HepG2 (cell line): ENCODE measurements around the gene TSNAXIP1. TPM values are rescaled to one million over a fixed set of nuclear protein-coding genes. Genes with fewer than 3 reads are reported as not detected.

Experiments used
- ATAD3A ChIP-seq: sonication (generic); formaldehyde crosslinking; IDR thresholded peaks from 2 replicates; pipeline ENCODE4 v1.4.0; 2020; ENCODE audit warnings: missing genetic modification reagents
- FOXC1 ChIP-seq: sonication (generic); formaldehyde crosslinking; IDR thresholded peaks from 2 replicates; pipeline ENCODE4 v1.8.0; 2022; ENCODE audit warnings: mild to moderate bottlenecking, missing genetic modification reagents, borderline replicate concordance
- HNRNPLL ChIP-seq: fragments of 200-400 bp; formaldehyde crosslinking; IDR thresholded peaks from 2 replicates; pipeline ENCODE4 v1.6.1; 2017; ENCODE audit warnings: mild to moderate bottlenecking, low read depth, low read length; ENCODE audit not compliant: poor library complexity, severe bottlenecking
- HOMEZ ChIP-seq: IDR thresholded peaks from 2 replicates; pipeline ENCODE4 v1.6.1; 2016; ENCODE audit warnings: low read depth
- MEF2D ChIP-seq: sonication (generic); formaldehyde crosslinking; IDR thresholded peaks from 2 replicates; pipeline ENCODE4 v1.5.1; 2020; ENCODE audit warnings: mild to moderate bottlenecking, missing genetic modification reagents
- MIXL1 ChIP-seq: IDR thresholded peaks from 2 replicates; pipeline ENCODE4 v1.6.1; 2016
- NFRKB ChIP-seq: fragments of 450-650 bp; IDR thresholded peaks from 2 replicates; pipeline ENCODE4 v1.6.1; 2017
- POLR2G ChIP-seq: fragments of 200-400 bp; formaldehyde crosslinking; IDR thresholded peaks from 2 replicates; pipeline ENCODE4 v1.6.1; 2018; ENCODE audit warnings: mild to moderate bottlenecking, low read depth, low read length, moderate library complexity
- RNF2 ChIP-seq: fragments of 450-650 bp; conservative IDR thresholded peaks from 2 replicates; pipeline ENCODE4 v1.6.1; 2016; ENCODE audit warnings: low read depth
- TAF15 ChIP-seq: fragments of 200-400 bp; formaldehyde crosslinking; IDR thresholded peaks from one replicate; pipeline ENCODE4 v1.6.1; 2018; ENCODE audit warnings: mild to moderate bottlenecking, low read depth, low read length; ENCODE audit not compliant: poor library complexity, severe bottlenecking
- TGIF2 ChIP-seq: IDR thresholded peaks from 2 replicates; pipeline ENCODE4 v1.6.1; 2016; ENCODE audit warnings: control low read depth, missing compliant biosample characterization
- THRA ChIP-seq: sonication (generic); formaldehyde crosslinking; IDR thresholded peaks from 2 replicates; pipeline ENCODE4 v1.4.0; 2020; ENCODE audit warnings: missing genetic modification reagents, borderline replicate concordance
- YEATS2 ChIP-seq: sonication (generic); formaldehyde crosslinking; IDR thresholded peaks from 2 replicates; pipeline ENCODE4 v1.4.0; 2020; ENCODE audit warnings: missing genetic modification reagents, borderline replicate concordance
- ZBTB10 ChIP-seq: sonication (generic); formaldehyde crosslinking; IDR thresholded peaks from 2 replicates; pipeline ENCODE4 v1.4.0; 2020; ENCODE audit warnings: missing genetic modification reagents, borderline replicate concordance
- ZNF3 ChIP-seq: IDR thresholded peaks from 2 replicates; pipeline ENCODE4 v1.7.0; 2017; ENCODE audit warnings: inconsistent platforms
- ZNF430 ChIP-seq: sonication (generic); formaldehyde crosslinking; IDR thresholded peaks from 2 replicates; pipeline ENCODE4 v1.9.0; 2021; ENCODE audit warnings: mild to moderate bottlenecking, missing genetic modification reagents
- ZNF460 ChIP-seq: sonication (generic); formaldehyde crosslinking; IDR thresholded peaks from 2 replicates; pipeline ENCODE4 v1.5.1; 2020; ENCODE audit warnings: missing genetic modification reagents, mild to moderate bottlenecking, borderline replicate concordance
- ZNF614 ChIP-seq: IDR thresholded peaks from 2 replicates; pipeline ENCODE4 v1.6.1; 2018; ENCODE audit warnings: missing biosample characterization, missing genetic modification reagents, inconsistent platforms, borderline replicate concordance
- ZNF660 ChIP-seq: sonication (generic); formaldehyde crosslinking; IDR thresholded peaks from 2 replicates; pipeline ENCODE4 v1.5.1; 2020; ENCODE audit warnings: mild to moderate bottlenecking, low read depth, missing genetic modification reagents, borderline replicate concordance
- ZNF737 ChIP-seq: sonication (generic); formaldehyde crosslinking; IDR thresholded peaks from 2 replicates; pipeline ENCODE4 v1.5.0; 2020; ENCODE audit warnings: missing genetic modification reagents, mild to moderate bottlenecking, borderline replicate concordance
- polyA plus RNA-seq, 8 experiments: library from polyadenylated mRNA; depleted of rRNA in 3 of 8; stranded (reverse) in 7 of 8; unstranded in 1 of 8; fragments of >200 nt; fragmentation: Illumina TruSeq in 4 of 8; extraction: Trizol in 4 of 8; gene quantifications; 2 replicates each; pipeline versions ENCODE4 v1.2.1 to v1.2.3, GENCODE V29; 2011 to 2016; ENCODE audit warnings: low read depth in 4 of 8, missing spikeins in 1 of 8, mixed read lengths in 1 of 8; ENCODE audit not compliant: insufficient read depth in 1 of 8
- total RNA-seq, 5 experiments: library from RNA; depleted of rRNA; stranded (reverse); fragments of >200 nt; fragmentation: Illumina TruSeq; extraction: Trizol; gene quantifications; 2 replicates each; pipeline ENCODE4 v1.2.3, GENCODE V29; 2016; ENCODE audit warnings: low read depth in 1 of 5

Gene TSNAXIP1
- total and polyA plus RNA-seq, 2 of the 13 experiments (the other 11 are each of a cell fraction or from before 2014, with no cell fraction given) = 0.37 to 0.86 TPM

- TF ChIP-seq ZBTB10 (CRISPR knock-in tag) (no peak), TGIF2 (CRISPR knock-in tag) (no peak; the same call in 1 of the 2 replicates), ZNF430 (CRISPR knock-in tag) (no peak; the same call in none of the 2 replicates), ZNF460 (CRISPR knock-in tag) (no peak), NFRKB (no peak), ZNF660 (no peak), YEATS2 (peak; percentile 37; the same call in 1 of the 2 replicates), TAF15 (peak; percentile 29), MEF2D (CRISPR knock-in tag) (no peak; the same call in 1 of the 2 replicates), HOMEZ (CRISPR knock-in tag) (no peak), POLR2G (no peak), ZNF3 (CRISPR knock-in tag) (0 out of 2 replicates have a peak, but pooled peaks have one; percentile 43), FOXC1 (CRISPR knock-in tag) (peak; percentile 41; the same call in 1 of the 2 replicates), HNRNPLL (peak; percentile 99), RNF2 (no peak; the same call in 1 of the 2 replicates), ZNF614 (no peak), THRA (CRISPR knock-in tag) (peak; percentile 7; the same call in 1 of the 2 replicates), ATAD3A (CRISPR knock-in tag) (no peak), MIXL1 (no peak), ZNF737 (0 out of 2 replicates have a peak, but pooled peaks have one; percentile 77)
These were observed 36.0 kb downstream of the TSNAXIP1 start (continued) for GRCh38 chr16:67842509-67843342.
